Measurements from ENCODE around the gene OLR1.
"Not testable (repeated sequence)": the region's sequence is repeated elsewhere in the genome, so short reads cannot be mapped to it uniquely, and the experiment has no call there.

The OLR1 gene

DNA sequence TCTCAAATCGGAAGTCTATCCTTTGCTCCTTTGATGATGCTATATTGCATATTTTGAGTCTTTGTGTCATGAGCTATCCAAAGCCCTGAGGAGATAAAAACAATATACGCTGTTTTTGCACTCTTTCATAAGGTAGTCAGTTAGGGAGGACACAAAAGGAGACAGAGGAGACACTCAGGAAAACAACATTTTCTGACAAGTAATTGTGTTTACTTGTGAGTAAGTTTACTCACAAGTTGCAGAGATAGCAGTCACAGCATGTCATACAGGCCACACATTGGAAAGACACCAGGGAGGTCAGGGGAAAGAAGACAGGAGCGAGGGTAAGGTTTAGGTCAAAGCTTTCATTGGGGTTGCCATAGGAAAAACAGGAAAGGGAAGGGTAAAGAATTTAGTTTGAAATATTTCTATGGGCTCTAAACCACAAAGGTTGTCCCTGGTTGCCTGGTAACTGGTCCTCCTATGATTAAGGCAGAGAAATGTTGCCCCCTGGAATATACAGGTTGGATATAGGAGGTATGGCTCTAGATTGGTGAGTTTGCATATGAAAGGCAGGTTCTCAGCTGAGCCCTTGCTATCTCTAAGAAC lies 33.4 kb upstream of the OLR1 start:
- H3K27ac ChIP-seq: no peak overlapping the region
- TF ChIP-seq ZFX (IDR thresholded peaks at IDR 0.05): no peak
- TF ChIP-seq, protein P1, sequence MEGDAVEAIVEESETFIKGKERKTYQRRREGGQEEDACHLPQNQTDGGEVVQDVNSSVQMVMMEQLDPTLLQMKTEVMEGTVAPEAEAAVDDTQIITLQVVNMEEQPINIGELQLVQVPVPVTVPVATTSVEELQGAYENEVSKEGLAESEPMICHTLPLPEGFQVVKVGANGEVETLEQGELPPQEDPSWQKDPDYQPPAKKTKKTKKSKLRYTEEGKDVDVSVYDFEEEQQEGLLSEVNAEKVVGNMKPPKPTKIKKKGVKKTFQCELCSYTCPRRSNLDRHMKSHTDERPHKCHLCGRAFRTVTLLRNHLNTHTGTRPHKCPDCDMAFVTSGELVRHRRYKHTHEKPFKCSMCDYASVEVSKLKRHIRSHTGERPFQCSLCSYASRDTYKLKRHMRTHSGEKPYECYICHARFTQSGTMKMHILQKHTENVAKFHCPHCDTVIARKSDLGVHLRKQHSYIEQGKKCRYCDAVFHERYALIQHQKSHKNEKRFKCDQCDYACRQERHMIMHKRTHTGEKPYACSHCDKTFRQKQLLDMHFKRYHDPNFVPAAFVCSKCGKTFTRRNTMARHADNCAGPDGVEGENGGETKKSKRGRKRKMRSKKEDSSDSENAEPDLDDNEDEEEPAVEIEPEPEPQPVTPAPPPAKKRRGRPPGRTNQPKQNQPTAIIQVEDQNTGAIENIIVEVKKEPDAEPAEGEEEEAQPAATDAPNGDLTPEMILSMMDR (conservative IDR thresholded peaks at IDR 0.05): no peak

DNA sequence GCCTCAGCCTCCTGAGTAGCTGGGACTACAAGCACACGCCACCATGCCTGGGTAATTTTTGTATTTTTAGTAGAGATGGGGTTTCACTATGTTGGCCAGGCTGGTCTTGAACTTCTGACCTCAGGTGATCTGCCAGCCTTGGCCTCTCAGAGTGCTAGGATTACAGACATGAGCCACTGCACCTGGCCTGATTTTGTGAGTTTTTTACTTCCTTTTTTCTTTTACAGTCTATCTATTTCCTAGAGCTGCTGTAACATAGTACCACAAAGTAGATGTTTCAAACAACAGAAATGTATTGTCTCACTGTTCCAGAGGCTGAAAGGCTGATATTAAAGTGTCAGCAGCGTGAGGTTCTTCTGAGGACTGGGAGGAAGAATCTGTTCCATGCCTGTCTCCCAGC lies 32.6 kb upstream of the OLR1 start:
- H3K27ac ChIP-seq: not testable (repeated sequence)

DNA sequence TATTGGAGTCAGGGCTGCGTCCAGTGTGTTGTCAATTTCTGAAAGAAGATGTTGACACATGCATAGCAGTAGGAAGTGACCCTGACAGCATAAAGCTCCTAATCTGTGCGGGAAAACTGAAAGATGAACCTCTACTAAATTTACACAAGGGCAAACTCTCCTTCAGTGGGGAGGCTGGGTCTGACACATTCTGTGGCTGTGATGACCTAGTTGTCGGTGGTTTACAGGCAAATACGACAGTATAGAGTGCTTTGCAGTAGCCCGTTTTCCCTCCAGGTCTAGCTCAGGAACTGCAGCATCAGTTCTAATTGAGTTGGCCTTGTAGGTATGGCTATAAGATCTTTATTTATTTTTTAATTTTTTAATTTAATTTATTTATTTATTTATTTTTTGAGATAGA lies 25.9 kb upstream of the OLR1 start:
- H3K27ac ChIP-seq: no peak overlapping the region
- TF ChIP-seq, protein P1 (conservative IDR thresholded peaks at IDR 0.05): no peak

DNA sequence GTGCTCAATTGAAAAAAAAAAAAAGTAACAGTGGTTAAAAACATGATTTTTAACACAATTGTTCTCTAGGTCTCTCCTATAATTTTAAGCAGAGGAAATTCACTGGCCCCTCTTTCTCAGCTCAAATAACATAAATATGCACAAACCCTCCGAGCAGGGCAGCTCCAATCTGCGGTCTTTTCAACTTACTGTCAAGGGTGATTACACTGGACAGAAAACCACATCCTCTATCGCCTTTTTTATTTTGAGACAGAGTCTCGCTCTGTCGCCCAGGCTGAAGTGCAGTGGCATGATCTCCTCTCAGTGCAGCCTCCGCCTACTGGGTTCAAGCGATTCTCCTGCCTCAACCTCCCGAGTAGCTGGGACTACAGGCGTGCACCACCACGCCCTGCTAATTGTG lies 24.3 kb upstream of the OLR1 start:
- no peak overlapping the region for H3K27ac ChIP-seq
- no peak for TF ChIP-seq ZFX (IDR thresholded peaks at IDR 0.05)
- TF ChIP-seq, protein P1 (conservative IDR thresholded peaks at IDR 0.05): no peak

DNA sequence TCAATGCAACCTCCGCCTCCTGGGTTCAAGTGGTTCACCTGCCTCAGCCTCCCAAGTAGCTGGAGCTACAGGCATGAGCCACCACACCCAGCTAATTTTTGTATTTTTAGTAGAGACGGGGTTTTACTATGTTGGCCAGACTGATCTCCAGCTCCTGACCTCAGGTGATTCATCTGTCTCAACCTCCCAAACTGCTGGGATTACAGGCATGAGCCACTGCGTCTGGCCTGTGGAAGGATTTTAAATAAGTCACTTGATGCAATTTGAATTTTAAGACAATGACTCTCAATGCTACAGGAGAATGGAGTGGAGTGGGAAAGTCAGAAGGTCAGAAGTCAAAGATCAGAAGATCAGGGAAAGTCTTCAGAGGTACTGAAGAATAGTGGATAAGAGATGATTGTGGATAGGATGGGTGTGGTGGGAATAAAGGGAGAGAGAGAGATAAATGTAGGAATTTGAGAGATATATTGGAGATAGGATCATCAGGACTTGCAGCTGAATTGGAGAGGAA lies 22.3 kb upstream of the OLR1 start:
- TF ChIP-seq, protein P1 (conservative IDR thresholded peaks at IDR 0.05): no peak
- TF ChIP-seq ZFX (IDR thresholded peaks at IDR 0.05): no peak

DNA sequence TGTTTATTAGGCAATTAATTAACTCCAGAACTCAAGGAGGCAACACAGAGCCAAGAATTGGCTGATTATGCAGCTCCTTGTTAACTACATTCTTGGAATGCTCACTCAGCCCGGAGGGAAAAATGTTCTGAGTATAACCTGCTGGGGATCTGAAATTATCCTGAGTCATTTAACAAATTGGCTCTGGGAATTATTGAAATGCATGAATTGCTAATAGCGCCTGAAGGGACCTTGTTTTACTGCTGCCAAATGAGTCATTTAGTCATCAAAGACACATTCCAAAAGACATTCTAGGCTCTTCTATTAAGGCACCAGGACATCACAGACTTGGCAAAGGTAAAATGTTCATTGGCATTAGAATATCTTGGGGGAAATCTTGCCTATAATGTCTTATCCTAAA lies 19.9 kb upstream of the OLR1 start:
- no peak for TF ChIP-seq ZFX (IDR thresholded peaks at IDR 0.05)
- no peak overlapping the region for H3K27ac ChIP-seq

More for the DNA sequence above, 22.3 kb upstream of the OLR1 start:
- H3K27ac ChIP-seq: no peak overlapping the region

DNA sequence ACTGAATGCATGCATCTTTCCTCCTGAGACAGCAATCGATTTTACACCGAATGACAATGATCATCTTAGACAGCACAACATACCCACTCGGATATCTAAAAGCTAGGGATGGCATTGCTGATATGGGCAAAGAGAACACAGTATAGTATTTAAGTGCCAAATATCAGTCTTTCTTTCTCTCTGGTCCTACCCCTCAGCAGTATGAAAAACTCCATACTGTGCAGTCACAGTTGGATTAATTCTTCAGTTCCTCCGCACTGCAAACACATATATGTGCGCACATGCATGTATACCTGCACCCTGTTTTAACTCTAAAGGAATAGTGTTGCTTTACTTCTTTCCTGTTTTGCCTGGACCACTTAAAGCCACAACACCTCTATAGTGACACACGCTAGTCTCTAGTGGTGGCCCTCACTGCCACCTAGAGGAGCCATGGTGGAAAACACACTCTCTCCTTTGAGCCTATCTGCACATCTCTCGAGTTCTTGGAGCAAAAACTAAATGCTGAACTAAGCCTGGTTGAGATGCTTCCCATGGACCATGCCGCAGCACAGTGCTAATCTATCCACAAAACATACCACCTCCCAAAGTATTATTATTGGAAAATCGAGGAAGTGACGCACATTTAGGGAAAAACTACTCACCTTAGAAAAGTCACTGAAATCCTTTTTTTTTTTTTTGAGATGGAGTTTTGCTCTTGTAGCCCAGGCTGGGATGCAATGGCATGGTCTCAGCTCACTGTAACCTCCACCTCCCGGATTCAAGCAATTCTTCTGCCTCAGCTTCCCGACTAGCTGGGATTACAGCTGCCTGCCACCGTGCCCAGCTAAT lies 18.8 kb upstream of the OLR1 start:
- no peak overlapping the region for H3K27ac ChIP-seq

DNA sequence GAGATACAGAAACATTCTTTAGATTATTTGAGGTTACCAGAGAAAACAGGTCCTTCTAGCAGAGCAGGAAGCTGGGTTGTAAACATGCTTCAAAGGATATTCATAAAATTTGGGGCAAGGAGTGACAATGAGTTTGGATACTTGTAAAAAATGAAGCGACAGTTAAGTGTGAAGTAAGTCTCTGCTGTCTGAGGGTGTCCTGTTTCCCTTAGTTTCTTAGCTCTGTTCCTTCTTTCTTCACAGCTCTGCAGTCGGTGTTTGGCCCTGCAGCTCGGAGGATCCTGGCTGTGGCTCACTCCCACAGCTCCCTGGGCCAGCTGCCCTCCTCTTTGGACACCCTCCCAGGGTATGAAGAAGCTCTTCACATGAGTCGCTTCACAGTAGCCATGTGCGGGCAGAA lies 17.7 kb upstream of the OLR1 start:
- TF ChIP-seq, protein P1 (conservative IDR thresholded peaks at IDR 0.05): no peak
- no peak for TF ChIP-seq ZFX (IDR thresholded peaks at IDR 0.05)
- no peak overlapping the region for H3K27ac ChIP-seq

More for the DNA sequence above, 18.8 kb upstream of the OLR1 start:
- TF ChIP-seq ZFX (IDR thresholded peaks at IDR 0.05): no peak
- TF ChIP-seq, protein P1 (conservative IDR thresholded peaks at IDR 0.05): peak; percentile 89

DNA sequence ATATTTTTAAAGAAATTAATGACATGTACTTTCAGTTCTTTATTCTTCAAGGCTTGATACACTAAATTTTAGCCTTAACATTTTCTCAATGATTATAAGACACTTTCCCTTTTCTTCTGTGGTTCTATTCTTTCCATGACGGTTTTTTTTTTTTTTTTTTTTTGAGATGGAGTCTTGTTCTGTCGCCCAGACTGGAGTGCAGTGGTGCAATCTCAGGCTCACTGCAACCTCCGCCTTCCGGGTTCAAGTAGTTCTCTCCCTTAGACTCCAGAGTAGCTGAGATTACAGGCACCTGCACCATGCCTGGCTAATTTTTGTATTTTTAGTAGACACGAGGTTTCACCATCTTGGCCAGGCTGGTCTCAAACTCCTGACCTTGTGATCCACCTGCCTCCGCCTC lies 15.0 kb upstream of the OLR1 start:
- H3K27ac ChIP-seq: not testable (repeated sequence)
